ENCODE data around the gene USP9X.
A peak's percentile ranks its signal among the peaks of the same experiment; 100 is the strongest.
"Not testable (repeated sequence)": the region's sequence is repeated elsewhere in the genome, so short reads cannot be mapped to it uniquely, and the experiment has no call there.

USP9X gene

GRCh38 chrX:41127477-41128192 lies 42.4 kb downstream of the USP9X start:
- DNase-seq, result no peak

- no peak for DNase-seq
Measured at GRCh38 chrX:41128955-41129354, 43.7 kb downstream of the USP9X start.

GRCh38 chrX:41131766-41132165 lies 46.5 kb downstream of the USP9X start:
- no peak for DNase-seq

DNA sequence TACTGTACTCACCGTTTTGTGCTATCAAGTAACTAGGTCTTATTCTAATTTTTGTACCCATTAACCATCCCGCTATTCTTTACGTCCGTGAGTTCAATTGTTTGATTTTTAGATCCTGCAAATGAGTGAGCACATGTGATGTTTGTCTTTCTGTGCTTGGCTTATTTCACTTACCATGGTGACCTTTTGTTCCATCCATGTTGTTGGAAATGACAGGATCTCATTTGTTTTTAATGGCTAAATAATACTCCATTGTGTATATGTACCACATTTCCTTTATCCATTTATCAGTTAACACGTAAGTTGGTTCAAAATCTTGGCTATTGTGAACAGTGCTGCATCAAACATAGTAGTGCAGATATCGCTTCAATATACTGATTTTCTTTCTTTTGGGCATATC lies 48.3 kb downstream of the USP9X start:
- no peak for DNase-seq

DNA sequence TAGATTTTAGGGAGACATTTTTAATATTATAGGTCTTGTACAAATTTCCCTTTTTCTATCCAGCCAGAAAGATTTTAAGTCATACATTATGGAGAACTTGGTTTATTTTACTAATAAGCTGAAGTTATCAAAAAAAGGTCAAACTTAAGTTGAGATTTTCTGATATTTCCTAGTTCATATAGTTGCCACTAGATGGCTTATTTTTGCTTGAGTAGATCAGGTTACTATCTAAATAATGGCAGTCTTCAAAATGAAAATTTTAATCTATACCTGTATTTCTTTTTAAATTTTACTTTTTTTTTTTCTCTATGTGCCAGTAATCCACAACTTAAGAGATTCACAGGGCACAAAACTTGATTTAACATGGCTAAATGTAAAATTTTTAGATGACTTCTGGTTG lies 52.3 kb downstream of the USP9X start:
- no peak for DNase-seq

- no peak for DNase-seq
Measured at GRCh38 chrX:41142130-41142910, 57.1 kb downstream of the USP9X start.

GRCh38 chrX:41144873-41145272 lies 59.6 kb downstream of the USP9X start:
- no peak for DNase-seq

GRCh38 chrX:41145920-41146608 lies 60.8 kb downstream of the USP9X start:
- no peak for DNase-seq

DNA sequence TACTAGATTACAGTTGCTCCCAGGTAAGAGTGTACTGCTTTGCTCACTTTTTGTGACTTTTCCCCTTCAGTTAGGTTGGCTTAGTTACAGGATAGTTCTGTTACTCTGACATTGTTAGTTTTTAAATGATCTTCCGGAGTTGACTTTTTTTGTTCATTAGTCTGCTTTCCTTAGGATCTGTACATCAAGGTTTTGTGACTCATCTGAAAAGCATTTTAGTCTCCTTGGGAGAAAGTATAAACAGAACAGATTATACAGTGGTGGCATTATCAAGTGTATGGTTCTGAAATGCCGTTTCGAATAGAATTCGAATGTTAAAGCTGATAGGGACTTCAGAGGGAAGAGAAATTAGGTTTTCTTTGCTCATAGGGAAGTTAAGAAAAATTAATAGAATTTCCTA lies 63.3 kb downstream of the USP9X start:
- no peak for DNase-seq

GRCh38 chrX:41150043-41150442 lies 64.8 kb downstream of the USP9X start:
- no peak for DNase-seq

GRCh38 chrX:41151726-41152125 lies 66.5 kb downstream of the USP9X start:
- DNase-seq, result not testable (repeated sequence)

DNA sequence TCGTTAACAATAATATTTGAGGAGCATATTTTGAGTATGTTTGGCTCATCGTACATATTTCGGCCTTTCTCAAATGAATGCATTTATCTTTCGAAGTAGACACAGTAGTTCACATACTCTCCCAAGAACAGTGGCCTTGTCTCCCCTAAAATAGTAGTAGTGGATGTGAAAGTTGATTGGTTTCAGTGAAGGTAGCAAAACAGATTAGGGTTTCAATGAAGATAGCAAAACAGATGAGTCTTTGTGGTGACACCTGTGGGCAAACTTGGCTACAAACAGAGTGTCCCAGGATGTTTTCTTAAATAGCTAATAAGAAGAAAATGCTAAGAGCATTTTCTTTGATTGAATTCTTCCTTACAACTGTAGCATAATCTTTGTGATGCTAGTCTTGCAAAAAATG lies 67.0 kb downstream of the USP9X start:
- no peak for DNase-seq

GRCh38 chrX:41153448-41153847 lies 68.2 kb downstream of the USP9X start:
- no peak for DNase-seq

- DNase-seq, result no peak
Measured at GRCh38 chrX:41153957-41154356, 68.7 kb downstream of the USP9X start.

- no peak for DNase-seq
Measured at GRCh38 chrX:41164449-41164848, 79.2 kb downstream of the USP9X start.

- no peak for DNase-seq
Measured at GRCh38 chrX:41167888-41168287, 82.6 kb downstream of the USP9X start.

DNA sequence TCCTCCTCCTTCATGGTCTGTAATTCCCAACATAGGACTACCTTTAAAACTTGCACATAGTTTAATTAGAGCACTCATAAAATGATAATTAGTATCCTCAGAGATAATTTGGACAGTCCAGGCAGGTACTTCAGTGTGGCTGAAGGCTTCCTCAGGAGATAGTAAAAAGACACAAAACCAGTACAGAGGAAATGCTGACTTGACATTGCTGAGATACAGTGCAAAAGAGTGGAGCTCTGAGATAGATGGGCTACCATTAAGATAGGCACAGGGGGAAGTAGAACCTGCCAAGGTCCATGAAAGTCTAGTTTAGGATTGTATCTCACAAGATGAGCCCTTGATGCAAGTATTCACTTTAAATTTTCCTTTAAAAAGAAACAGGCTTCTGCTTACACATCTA lies 91.0 kb downstream of the USP9X start:
- no peak for DNase-seq

GRCh38 chrX:41177297-41177696 lies 92.1 kb downstream of the USP9X start:
- no peak for DNase-seq

- DNase-seq, result no peak
Measured at GRCh38 chrX:41178201-41178600, 93.0 kb downstream of the USP9X start.

DNA sequence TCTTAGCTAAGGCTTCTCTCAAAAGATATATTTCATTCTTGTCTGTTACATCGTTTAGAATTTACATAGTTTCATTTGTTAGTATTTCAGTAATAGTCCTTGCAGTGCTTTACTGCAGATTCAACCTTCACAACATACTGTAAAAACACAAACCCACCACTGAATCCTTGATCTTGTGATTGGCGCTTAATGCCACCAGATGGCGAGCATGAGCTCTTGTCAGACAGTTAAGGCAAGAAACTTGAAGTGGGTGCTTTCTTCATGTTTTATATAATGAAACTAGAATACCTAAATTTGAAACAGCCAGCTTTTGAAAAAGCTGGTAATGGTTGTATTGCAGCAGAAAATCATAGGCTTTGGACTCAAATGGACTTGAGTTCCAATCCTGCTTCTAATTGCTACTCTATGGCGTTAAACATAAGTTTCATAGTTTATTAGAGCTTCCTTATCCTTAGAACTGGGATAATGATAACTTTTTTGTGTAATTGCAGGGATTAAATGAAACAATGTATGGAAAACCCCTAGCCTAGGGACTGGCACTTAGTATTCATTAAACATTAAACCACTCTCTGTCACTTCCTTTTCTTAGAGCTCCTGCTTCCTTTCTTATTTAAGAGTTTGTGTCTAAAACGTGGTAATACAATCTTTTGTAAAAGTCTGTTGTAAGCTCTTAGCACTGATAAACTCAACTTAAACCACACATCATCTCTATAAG lies 95.1 kb downstream of the USP9X start:
- DNase-seq, result peak; percentile 35

DNA sequence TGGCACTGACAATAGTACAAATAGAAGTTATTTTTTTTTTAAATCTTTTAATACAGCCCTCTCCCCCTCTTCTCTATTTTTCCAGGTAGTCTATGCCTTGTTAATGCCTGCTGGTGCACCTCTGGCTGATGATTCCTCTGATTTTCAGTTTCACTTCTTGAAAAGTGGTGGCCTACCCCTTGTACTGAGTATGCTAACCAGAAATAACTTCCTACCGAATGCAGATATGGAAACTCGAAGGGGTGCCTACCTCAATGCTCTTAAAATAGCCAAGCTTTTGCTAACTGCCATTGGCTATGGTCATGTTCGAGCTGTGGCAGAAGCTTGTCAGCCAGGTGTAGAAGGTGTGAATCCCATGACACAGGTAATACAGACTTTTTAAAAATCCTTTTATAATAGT lies 99.1 kb downstream of the USP9X start:
- DNase-seq, result no peak

GRCh38 chrX:41186946-41187345 lies 101.7 kb downstream of the USP9X start:
- DNase-seq, result not testable (repeated sequence)

DNA sequence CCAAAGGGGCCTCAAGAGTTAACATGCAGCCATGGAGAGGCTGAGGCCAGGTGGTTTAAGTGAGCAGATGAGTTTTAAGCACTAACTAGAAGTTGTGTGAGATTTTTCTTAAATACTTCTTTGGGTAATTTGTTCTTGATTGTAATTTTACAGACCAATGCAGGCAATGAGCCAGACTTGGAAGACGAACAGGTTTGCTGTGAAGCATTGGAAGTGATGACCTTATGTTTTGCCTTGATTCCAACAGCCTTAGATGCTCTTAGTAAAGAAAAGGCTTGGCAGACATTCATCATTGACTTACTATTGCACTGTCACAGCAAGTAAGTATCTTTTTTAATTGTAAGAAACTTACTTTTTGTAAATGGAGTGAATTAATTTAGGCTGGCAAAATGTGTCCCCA lies 103.9 kb downstream of the USP9X start:
- DNase-seq, result no peak

All from right hindlimb (tissue), 1 donor.